Fibroblast of mammary gland (primary cell): Measurements from ENCODE around the gene CRTC1.

Source experiments
- DNase-seq: peaks from one replicate; pipeline ENCODE4 v3.0.0-alpha.2; 2010; ENCODE audit warnings: low read depth
- H3K4me3 ChIP-seq: 2 replicates; pipeline ENCODE4 v1.5.1; 2011; ENCODE audit warnings: low read depth, mild to moderate bottlenecking, low read length, moderate library complexity; ENCODE audit not compliant: control insufficient read depth
- CTCF ChIP-seq: conservative IDR thresholded peaks from 2 replicates; pipeline ENCODE4 v1.5.1; 2011; ENCODE audit warnings: low read depth, low read length, inconsistent platforms; ENCODE audit not compliant: control insufficient read depth, insufficient read depth

CRTC1 gene

GRCh38 chr19:18746401-18747325, 63.2 kb downstream of the CRTC1 start:
- no peak for TF ChIP-seq CTCF
- no peak for DNase-seq
- H3K4me3 ChIP-seq = no peak overlapping the region

- H3K4me3 ChIP-seq = no peak overlapping the region
- no peak for TF ChIP-seq CTCF
- DNase-seq = no peak
These were observed 66.1 kb downstream of the CRTC1 start for GRCh38 chr19:18749362-18750231.

GRCh38 chr19:18750295-18750970, 67.0 kb downstream of the CRTC1 start:
- no peak for TF ChIP-seq CTCF
- no peak for DNase-seq
- H3K4me3 ChIP-seq = no peak overlapping the region

GRCh38 chr19:18751571-18751970, 68.1 kb downstream of the CRTC1 start:
- no peak for TF ChIP-seq CTCF
- H3K4me3 ChIP-seq = no peak overlapping the region
- DNase-seq = no peak

GRCh38 chr19:18754501-18754900, 71.0 kb downstream of the CRTC1 start:
- no peak overlapping the region for H3K4me3 ChIP-seq
- no peak for TF ChIP-seq CTCF
- no peak for DNase-seq

GRCh38 chr19:18756896-18757295, 73.4 kb downstream of the CRTC1 start:
- no peak overlapping the region for H3K4me3 ChIP-seq
- DNase-seq = no peak
- no peak for TF ChIP-seq CTCF
